Ascending aorta (tissue), 2 donors: ENCODE results near the gene NETO2. TPM values are rescaled to one million over a fixed set of nuclear protein-coding genes. Genes with fewer than 3 reads are reported as not detected.

Experiments used
- DNase-seq, 2 donors: peaks; one replicate each; pipeline ENCODE4 v3.0.0-alpha.2; 2019; ENCODE audit warnings: low spot score in 2 of 2
- H3K27ac ChIP-seq, 2 donors: fragments of 200-600 bp; sonication (generic); one replicate each; pipeline ENCODE4 v1.5.1; 2016 to 2017; ENCODE audit warnings: mild to moderate bottlenecking in 1 of 2
- H3K27me3 ChIP-seq: fragments of 200-600 bp; sonication (generic); one replicate; pipeline ENCODE4 v1.5.1; 2017
- H3K36me3 ChIP-seq, 2 donors: fragments of 200-600 bp; sonication (generic); one replicate each; pipeline ENCODE4 v1.5.1; 2016
- H3K4me1 ChIP-seq, 2 donors: fragments of 200-600 bp; sonication (generic); one replicate each; pipeline ENCODE4 v1.5.1; 2016 to 2017; ENCODE audit warnings: mild to moderate bottlenecking in 1 of 2
- H3K4me3 ChIP-seq, 2 donors: fragments of 200-600 bp; sonication (generic); one replicate each; pipeline ENCODE4 v1.5.1; 2016 to 2017; ENCODE audit warnings: mild to moderate bottlenecking in 1 of 2
- H3K9me3 ChIP-seq, 2 donors: fragments of 200-600 bp; sonication (generic); one replicate each; pipeline ENCODE4 v1.5.1; 2016
- intact Hi-C: fragments of 100-400 bp; cut with DNase I; formaldehyde crosslinking; loops from one replicate; pipeline ENCODE4 v1.15.1; 2023
- total RNA-seq: library from RNA; depleted of rRNA; stranded (reverse); fragments of >200 nt; gene quantifications from one replicate; pipeline ENCODE4 v1.1.0, GENCODE V29; 2016
- TF ChIP-seq, protein P1 (sequence below), 3 experiments: fragments of 200-600 bp in 2 of 3; fragments of 450-650 bp in 1 of 3; sonication (generic) in 2 of 3; IDR thresholded peaks; one replicate each; pipeline ENCODE4 v1.5.1; 2016 to 2019; ENCODE audit warnings: antibody characterized with exemption in 3 of 3, mild to moderate bottlenecking in 1 of 3, moderate library complexity in 1 of 3

The NETO2 gene
- total RNA-seq, 1 donor from 2014 or later = 5.9 TPM

DNA sequence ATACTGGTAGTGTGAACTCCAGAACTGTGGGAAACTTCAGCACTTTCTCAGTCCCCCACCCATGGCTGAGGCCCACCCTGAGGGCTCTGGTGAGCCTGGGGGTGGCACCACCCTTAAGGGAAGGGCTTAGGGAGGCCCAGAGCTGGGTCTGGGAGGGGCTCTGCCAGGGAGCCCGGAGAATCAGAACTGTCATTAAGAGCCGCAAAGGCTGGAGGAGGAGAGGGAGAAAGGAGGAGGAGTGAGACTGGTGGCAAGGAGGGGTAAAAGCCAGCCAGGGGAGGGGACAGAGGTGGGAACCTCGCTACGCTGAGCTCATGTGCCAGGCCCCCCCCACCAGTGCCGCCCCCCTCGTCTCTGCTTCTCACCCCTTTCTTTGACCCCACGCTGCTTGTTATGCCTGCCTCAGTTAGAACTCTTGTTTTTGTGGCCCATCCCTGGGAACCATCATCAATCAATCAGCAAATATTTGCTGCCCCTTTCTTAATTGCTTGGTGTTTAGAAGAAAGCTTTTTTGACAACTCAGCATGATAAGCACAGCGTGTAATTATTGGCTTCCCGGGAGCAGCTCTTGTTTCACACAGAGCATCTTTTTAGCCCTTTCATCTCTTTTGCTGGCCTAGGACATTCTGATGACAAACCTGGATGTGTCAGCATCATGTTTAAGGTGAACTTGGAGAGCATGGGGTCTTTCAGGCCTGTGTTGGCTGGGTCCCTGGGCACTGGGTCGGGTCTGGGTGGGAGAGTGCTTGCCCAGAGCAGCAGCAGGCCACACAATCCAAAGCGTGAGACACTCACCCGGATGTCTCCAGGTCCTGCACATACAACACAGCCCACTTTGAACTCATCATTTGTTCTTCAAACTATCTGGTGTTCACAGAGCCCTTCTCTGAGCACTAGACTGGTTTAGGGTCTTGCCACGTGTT lies 77.7 kb downstream of the NETO2 start:
- Histone ChIP-seq H3K27me3 (no peaks in the 10 kb centered on the region), H3K36me3 (no peaks in the 10 kb centered on the region), H3K27ac (no peak overlapping the region), H3K9me3 (no peaks in the 10 kb centered on the region), H3K4me3 (no peak overlapping the region), H3K4me1 (no peaks in the 10 kb centered on the region)
- intact Hi-C loops = no loop called here
- TF ChIP-seq, protein P1, sequence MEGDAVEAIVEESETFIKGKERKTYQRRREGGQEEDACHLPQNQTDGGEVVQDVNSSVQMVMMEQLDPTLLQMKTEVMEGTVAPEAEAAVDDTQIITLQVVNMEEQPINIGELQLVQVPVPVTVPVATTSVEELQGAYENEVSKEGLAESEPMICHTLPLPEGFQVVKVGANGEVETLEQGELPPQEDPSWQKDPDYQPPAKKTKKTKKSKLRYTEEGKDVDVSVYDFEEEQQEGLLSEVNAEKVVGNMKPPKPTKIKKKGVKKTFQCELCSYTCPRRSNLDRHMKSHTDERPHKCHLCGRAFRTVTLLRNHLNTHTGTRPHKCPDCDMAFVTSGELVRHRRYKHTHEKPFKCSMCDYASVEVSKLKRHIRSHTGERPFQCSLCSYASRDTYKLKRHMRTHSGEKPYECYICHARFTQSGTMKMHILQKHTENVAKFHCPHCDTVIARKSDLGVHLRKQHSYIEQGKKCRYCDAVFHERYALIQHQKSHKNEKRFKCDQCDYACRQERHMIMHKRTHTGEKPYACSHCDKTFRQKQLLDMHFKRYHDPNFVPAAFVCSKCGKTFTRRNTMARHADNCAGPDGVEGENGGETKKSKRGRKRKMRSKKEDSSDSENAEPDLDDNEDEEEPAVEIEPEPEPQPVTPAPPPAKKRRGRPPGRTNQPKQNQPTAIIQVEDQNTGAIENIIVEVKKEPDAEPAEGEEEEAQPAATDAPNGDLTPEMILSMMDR (IDR thresholded peaks at IDR 0.05) = no peak
- no peak for DNase-seq

DNA sequence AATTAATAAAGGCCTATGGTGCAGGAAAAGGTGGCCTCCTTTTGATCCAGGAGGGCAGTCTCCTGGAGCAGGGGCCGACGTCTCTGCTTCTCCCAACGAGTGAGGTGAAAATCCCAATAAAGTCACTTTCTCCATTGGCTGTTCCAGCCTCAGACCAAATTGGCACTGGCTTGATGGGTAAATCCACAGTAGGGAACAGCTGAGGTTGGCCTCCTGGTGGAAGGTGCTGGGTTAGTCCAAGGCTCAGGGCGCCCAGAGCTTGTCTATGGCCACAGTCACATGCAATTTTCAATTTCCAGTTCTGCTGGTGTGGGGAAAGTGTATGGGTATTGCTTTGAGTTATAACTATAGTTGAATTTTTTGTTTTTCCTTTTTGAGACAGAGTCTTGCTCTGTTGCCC lies 79.0 kb downstream of the NETO2 start:
- DNase-seq = no peak
- Histone ChIP-seq H3K4me1 (no peaks in the 10 kb centered on the region), H3K4me3 (no peak overlapping the region), H3K27ac (no peak overlapping the region), H3K9me3 (no peaks in the 10 kb centered on the region), H3K36me3 (no peaks in the 10 kb centered on the region), H3K27me3 (no peaks in the 10 kb centered on the region)
- intact Hi-C loops = no loop called here
- TF ChIP-seq, protein P1 (IDR thresholded peaks at IDR 0.05) = no peak

DNA sequence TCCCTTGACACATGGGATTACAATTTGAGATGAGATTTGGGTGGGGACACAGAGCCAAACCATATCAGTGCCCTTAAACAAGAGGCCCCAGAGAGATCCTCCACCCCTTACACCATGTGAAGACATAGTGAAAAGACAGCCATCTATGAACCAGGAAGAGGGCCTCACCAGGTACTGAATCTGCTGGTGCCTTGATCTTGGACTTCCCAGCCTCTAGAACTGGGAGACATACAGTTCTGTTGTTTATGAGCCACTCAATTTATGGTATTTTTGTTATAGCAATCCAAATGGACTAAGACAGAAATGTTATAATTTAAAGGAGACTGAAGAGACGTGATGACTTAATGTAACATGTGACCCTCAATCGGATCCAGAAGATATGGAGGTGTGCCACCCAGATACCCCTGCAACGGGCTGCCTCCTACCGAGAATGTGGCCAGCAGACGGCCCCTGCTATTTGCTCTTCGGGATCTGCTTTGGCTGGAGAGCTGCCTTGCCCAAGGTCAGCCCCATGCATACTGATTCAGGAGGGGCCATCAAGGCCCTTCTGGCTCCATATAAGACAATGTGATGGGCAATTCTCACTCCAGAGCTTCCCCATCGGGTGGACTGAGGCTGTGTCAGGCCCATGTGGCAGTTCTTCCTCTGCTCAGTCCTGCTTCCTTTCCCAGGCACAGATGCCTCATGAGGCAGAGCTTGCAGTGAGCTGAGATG lies 80.6 kb downstream of the NETO2 start:
- no peaks in the 10 kb centered on the region for H3K9me3 ChIP-seq
- no peak for DNase-seq
- TF ChIP-seq, protein P1 (IDR thresholded peaks at IDR 0.05) = no peak
- H3K27me3 ChIP-seq = no peaks in the 10 kb centered on the region
- no peak overlapping the region for H3K27ac ChIP-seq
- intact Hi-C loops = no loop called here
- H3K36me3 ChIP-seq = no peaks in the 10 kb centered on the region
- no peak overlapping the region for H3K4me3 ChIP-seq
- no peaks in the 10 kb centered on the region for H3K4me1 ChIP-seq

DNA sequence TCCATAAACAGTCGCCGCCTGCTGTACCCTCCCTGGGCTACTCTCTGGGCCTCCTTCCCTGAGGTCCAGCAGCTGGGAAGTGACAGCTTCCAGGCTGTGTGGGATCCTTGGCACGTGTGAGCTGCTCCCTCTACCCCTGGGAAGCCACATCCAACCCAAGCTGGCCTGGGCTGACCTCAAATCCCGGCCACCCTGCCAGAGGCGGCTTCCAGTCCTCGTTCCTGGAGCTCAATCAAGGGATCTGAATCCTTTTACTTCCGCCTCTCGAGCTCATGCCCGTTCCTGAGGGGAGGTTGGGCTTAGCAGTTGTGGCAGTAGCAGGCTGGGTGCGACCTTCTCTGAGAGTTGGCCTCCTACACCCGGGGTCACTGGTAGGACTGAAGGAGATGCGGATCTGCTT lies 82.5 kb downstream of the NETO2 start:
- no peak for DNase-seq
- no peak overlapping the region for H3K4me3 ChIP-seq
- no peaks in the 10 kb centered on the region for H3K9me3 ChIP-seq
- H3K27me3 ChIP-seq = no peaks in the 10 kb centered on the region
- no peaks in the 10 kb centered on the region for H3K36me3 ChIP-seq
- TF ChIP-seq, protein P1 (IDR thresholded peaks at IDR 0.05) = no peak
- no peak overlapping the region for H3K27ac ChIP-seq
- intact Hi-C loops = no loop called here
- H3K4me1 ChIP-seq = no peaks in the 10 kb centered on the region

DNA sequence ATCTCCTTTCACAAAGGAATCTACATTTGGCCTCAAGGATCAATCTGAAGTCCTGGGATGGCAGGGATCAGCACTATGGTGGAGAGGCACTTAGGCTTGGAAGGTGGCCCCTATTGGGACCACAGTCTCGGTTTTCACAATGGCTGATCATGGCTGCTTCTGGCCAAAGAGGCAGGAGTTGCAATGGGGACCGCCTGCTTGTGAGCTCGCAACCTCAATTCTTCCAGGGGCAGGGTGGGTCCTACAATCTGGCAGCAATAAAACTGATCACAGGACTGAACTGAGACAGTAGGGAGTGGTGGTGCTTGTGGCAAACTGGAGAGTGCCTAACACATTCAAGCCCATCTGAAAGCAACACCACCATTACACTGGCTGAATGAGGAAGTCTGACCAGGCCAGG lies 83.1 kb downstream of the NETO2 start:
- TF ChIP-seq, protein P1 (IDR thresholded peaks at IDR 0.05) = no peak
- no peak overlapping the region for H3K27ac ChIP-seq
- intact Hi-C loops = no loop called here
- H3K9me3 ChIP-seq = no peaks in the 10 kb centered on the region
- no peaks in the 10 kb centered on the region for H3K36me3 ChIP-seq
- no peak overlapping the region for H3K4me3 ChIP-seq
- no peaks in the 10 kb centered on the region for H3K4me1 ChIP-seq
- no peak for DNase-seq
- H3K27me3 ChIP-seq = no peaks in the 10 kb centered on the region
